ENCODE measurements around the gene DOK3. TPM values are rescaled to one million over a fixed set of nuclear protein-coding genes. Genes with fewer than 3 reads are reported as not detected.
A peak's percentile ranks its signal among the peaks of the same experiment; 100 is the strongest.

Gene DOK3
- total RNA-seq, 1 donor from 2014 or later = 5.7 TPM

GRCh38 chr5:177548495-177548894, 38.9 kb upstream of the DOK3 start:
- peaks cover 54 to 75% (median 73%) of the 10 kb centered on the region in 3 donors for H3K4me1 ChIP-seq (ENCODE audit: control insufficient read depth in 3 of 3, insufficient read depth in 3 of 3, low read length in 3 of 3)
- H3K27me3 ChIP-seq (ENCODE audit: control insufficient read depth in 3 of 3, insufficient read depth in 3 of 3, low read length in 3 of 3) = no peaks in the 10 kb centered on the region
- H3K27ac ChIP-seq (ENCODE audit: low read depth, low read length) = peak overlapping the region; percentile 13
- H3K36me3 ChIP-seq (ENCODE audit: control insufficient read depth in 3 of 3, insufficient read depth in 3 of 3, low read length in 3 of 3) = peaks cover 5 to 10% (median 9%) of the 10 kb centered on the region in 3 donors
- H3K4me3 ChIP-seq (ENCODE audit: low read length in 3 of 3) = no peak overlapping the region
- no peaks in the 10 kb centered on the region for H3K9me3 ChIP-seq (ENCODE audit: control insufficient read depth in 3 of 3, low read length in 3 of 3)
- H3K9ac ChIP-seq (ENCODE audit: low read depth in 1 of 3, low read length in 3 of 3) = peak overlapping the region in 1 of 3 donors; percentile 23

- Histone ChIP-seq H3K4me3 (ENCODE audit: low read length in 3 of 3) (peak overlapping the region in 1 of 3 donors; percentile 31), H3K4me1 (ENCODE audit: control insufficient read depth in 3 of 3, insufficient read depth in 3 of 3, low read length in 3 of 3) (peaks cover 53 to 75% (median 73%) of the 10 kb centered on the region in 3 donors), H3K27me3 (ENCODE audit: control insufficient read depth in 3 of 3, insufficient read depth in 3 of 3, low read length in 3 of 3) (no peaks in the 10 kb centered on the region), H3K9ac (ENCODE audit: low read depth in 1 of 3, low read length in 3 of 3) (no peak overlapping the region), H3K9me3 (ENCODE audit: control insufficient read depth in 3 of 3, low read length in 3 of 3) (no peaks in the 10 kb centered on the region), H3K27ac (ENCODE audit: low read depth, low read length) (peak overlapping the region; percentile 20), H3K36me3 (ENCODE audit: control insufficient read depth in 3 of 3, insufficient read depth in 3 of 3, low read length in 3 of 3) (peaks cover 2 to 6% (median 5%) of the 10 kb centered on the region in 3 donors)
Measured at GRCh38 chr5:177547736-177548135, 38.1 kb upstream of the DOK3 start.

GRCh38 chr5:177546258-177546741, 36.7 kb upstream of the DOK3 start:
- H3K9ac ChIP-seq (ENCODE audit: low read depth in 1 of 3, low read length in 3 of 3) = peak overlapping the region; percentile 52 to 66 (median 55)
- no peaks in the 10 kb centered on the region for H3K36me3 ChIP-seq (ENCODE audit: control insufficient read depth in 3 of 3, insufficient read depth in 3 of 3, low read length in 3 of 3)
- peak overlapping the region; percentile 83 for H3K27ac ChIP-seq (ENCODE audit: low read depth, low read length)
- no peaks in the 10 kb centered on the region for H3K9me3 ChIP-seq (ENCODE audit: control insufficient read depth in 3 of 3, low read length in 3 of 3)
- peak overlapping the region; percentile 22 to 64 (median 30) for H3K4me3 ChIP-seq (ENCODE audit: low read length in 3 of 3)
- peaks cover 53 to 69% (median 68%) of the 10 kb centered on the region in 3 donors for H3K4me1 ChIP-seq (ENCODE audit: control insufficient read depth in 3 of 3, insufficient read depth in 3 of 3, low read length in 3 of 3)
- no peaks in the 10 kb centered on the region for H3K27me3 ChIP-seq (ENCODE audit: control insufficient read depth in 3 of 3, insufficient read depth in 3 of 3, low read length in 3 of 3)

GRCh38 chr5:177545487-177546257, 36.0 kb upstream of the DOK3 start:
- no peaks in the 10 kb centered on the region for H3K36me3 ChIP-seq (ENCODE audit: control insufficient read depth in 3 of 3, insufficient read depth in 3 of 3, low read length in 3 of 3)
- H3K27ac ChIP-seq (ENCODE audit: low read depth, low read length) = peak overlapping the region; percentile 83
- peak overlapping the region; percentile 1 to 65 (median 39) for H3K9ac ChIP-seq (ENCODE audit: low read depth in 1 of 3, low read length in 3 of 3)
- peaks cover 53 to 73% (median 73%) of the 10 kb centered on the region in 3 donors for H3K4me1 ChIP-seq (ENCODE audit: control insufficient read depth in 3 of 3, insufficient read depth in 3 of 3, low read length in 3 of 3)
- no peaks in the 10 kb centered on the region for H3K27me3 ChIP-seq (ENCODE audit: control insufficient read depth in 3 of 3, insufficient read depth in 3 of 3, low read length in 3 of 3)
- H3K9me3 ChIP-seq (ENCODE audit: control insufficient read depth in 3 of 3, low read length in 3 of 3) = no peaks in the 10 kb centered on the region
- H3K4me3 ChIP-seq (ENCODE audit: low read length in 3 of 3) = peak overlapping the region in 2 of 3 donors; percentile 22 to 64

GRCh38 chr5:177542816-177543465, 33.3 kb upstream of the DOK3 start:
- Histone ChIP-seq H3K27me3 (ENCODE audit: control insufficient read depth in 3 of 3, insufficient read depth in 3 of 3, low read length in 3 of 3) (no peaks in the 10 kb centered on the region), H3K9ac (ENCODE audit: low read depth in 1 of 3, low read length in 3 of 3) (peak overlapping the region in 1 of 3 donors; percentile 44), H3K27ac (ENCODE audit: low read depth, low read length) (peak overlapping the region; percentile 22), H3K4me3 (ENCODE audit: low read length in 3 of 3) (no peak overlapping the region), H3K36me3 (ENCODE audit: control insufficient read depth in 3 of 3, insufficient read depth in 3 of 3, low read length in 3 of 3) (peaks cover 3 to 8% (median 7%) of the 10 kb centered on the region in 3 donors), H3K9me3 (ENCODE audit: control insufficient read depth in 3 of 3, low read length in 3 of 3) (no peaks in the 10 kb centered on the region), H3K4me1 (ENCODE audit: control insufficient read depth in 3 of 3, insufficient read depth in 3 of 3, low read length in 3 of 3) (peaks cover 59 to 77% (median 76%) of the 10 kb centered on the region in 3 donors)

GRCh38 chr5:177540438-177540837, 30.8 kb upstream of the DOK3 start:
- H3K4me1 ChIP-seq (ENCODE audit: control insufficient read depth in 3 of 3, insufficient read depth in 3 of 3, low read length in 3 of 3) = peaks cover 61 to 80% (median 77%) of the 10 kb centered on the region in 3 donors
- H3K9ac ChIP-seq (ENCODE audit: low read depth in 1 of 3, low read length in 3 of 3) = no peak overlapping the region
- no peaks in the 10 kb centered on the region for H3K27me3 ChIP-seq (ENCODE audit: control insufficient read depth in 3 of 3, insufficient read depth in 3 of 3, low read length in 3 of 3)
- peaks cover 11 to 24% (median 20%) of the 10 kb centered on the region in 3 donors for H3K36me3 ChIP-seq (ENCODE audit: control insufficient read depth in 3 of 3, insufficient read depth in 3 of 3, low read length in 3 of 3)
- peak overlapping the region; percentile 10 for H3K27ac ChIP-seq (ENCODE audit: low read depth, low read length)
- no peaks in the 10 kb centered on the region for H3K9me3 ChIP-seq (ENCODE audit: control insufficient read depth in 3 of 3, low read length in 3 of 3)
- H3K4me3 ChIP-seq (ENCODE audit: low read length in 3 of 3) = no peak overlapping the region

- Histone ChIP-seq H3K4me1 (ENCODE audit: control insufficient read depth in 3 of 3, insufficient read depth in 3 of 3, low read length in 3 of 3) (peaks cover 66 to 88% (median 82%) of the 10 kb centered on the region in 3 donors), H3K9me3 (ENCODE audit: control insufficient read depth in 3 of 3, low read length in 3 of 3) (no peaks in the 10 kb centered on the region), H3K27me3 (ENCODE audit: control insufficient read depth in 3 of 3, insufficient read depth in 3 of 3, low read length in 3 of 3) (no peaks in the 10 kb centered on the region), H3K27ac (ENCODE audit: low read depth, low read length) (peak overlapping the region; percentile 83), H3K36me3 (ENCODE audit: control insufficient read depth in 3 of 3, insufficient read depth in 3 of 3, low read length in 3 of 3) (peaks cover 11 to 26% (median 20%) of the 10 kb centered on the region in 3 donors), H3K9ac (ENCODE audit: low read depth in 1 of 3, low read length in 3 of 3) (peak overlapping the region; percentile 41 to 74 (median 57)), H3K4me3 (ENCODE audit: low read length in 3 of 3) (peak overlapping the region in 2 of 3 donors; percentile 23 to 61)
Measured at GRCh38 chr5:177539411-177539810, 29.8 kb upstream of the DOK3 start.

- H3K27ac ChIP-seq (ENCODE audit: low read depth, low read length) = peak overlapping the region; percentile 83
- H3K9ac ChIP-seq (ENCODE audit: low read depth in 1 of 3, low read length in 3 of 3) = peak overlapping the region; percentile 41 to 74 (median 57)
- H3K36me3 ChIP-seq (ENCODE audit: control insufficient read depth in 3 of 3, insufficient read depth in 3 of 3, low read length in 3 of 3) = peaks cover 12 to 27% (median 20%) of the 10 kb centered on the region in 3 donors
- H3K4me1 ChIP-seq (ENCODE audit: control insufficient read depth in 3 of 3, insufficient read depth in 3 of 3, low read length in 3 of 3) = peaks cover 67 to 86% (median 80%) of the 10 kb centered on the region in 3 donors
- H3K4me3 ChIP-seq (ENCODE audit: low read length in 3 of 3) = peak overlapping the region in 2 of 3 donors; percentile 51 to 61
- H3K27me3 ChIP-seq (ENCODE audit: control insufficient read depth in 3 of 3, insufficient read depth in 3 of 3, low read length in 3 of 3) = no peaks in the 10 kb centered on the region
- H3K9me3 ChIP-seq (ENCODE audit: control insufficient read depth in 3 of 3, low read length in 3 of 3) = no peaks in the 10 kb centered on the region
Measured at GRCh38 chr5:177538876-177539275, 29.2 kb upstream of the DOK3 start.

- Histone ChIP-seq H3K27me3 (ENCODE audit: control insufficient read depth in 3 of 3, insufficient read depth in 3 of 3, low read length in 3 of 3) (no peaks in the 10 kb centered on the region), H3K4me1 (ENCODE audit: control insufficient read depth in 3 of 3, insufficient read depth in 3 of 3, low read length in 3 of 3) (peaks cover 64 to 84% (median 75%) of the 10 kb centered on the region in 3 donors), H3K9ac (ENCODE audit: low read depth in 1 of 3, low read length in 3 of 3) (peak overlapping the region; percentile 52 to 74 (median 65)), H3K36me3 (ENCODE audit: control insufficient read depth in 3 of 3, insufficient read depth in 3 of 3, low read length in 3 of 3) (peaks cover 17 to 36% (median 26%) of the 10 kb centered on the region in 3 donors), H3K9me3 (ENCODE audit: control insufficient read depth in 3 of 3, low read length in 3 of 3) (no peaks in the 10 kb centered on the region), H3K4me3 (ENCODE audit: low read length in 3 of 3) (peak overlapping the region; percentile 7 to 51 (median 14)), H3K27ac (ENCODE audit: low read depth, low read length) (peak overlapping the region; percentile 83)
Measured at GRCh38 chr5:177537389-177538361, 28.0 kb upstream of the DOK3 start.
